ENCODE results near the gene COQ2. TPM values are rescaled to one million over a fixed set of nuclear protein-coding genes. Genes with fewer than 3 reads are reported as not detected.
A peak's percentile ranks its signal among the peaks of the same experiment; 100 is the strongest.

COQ2 gene
- total and polyA plus RNA-seq, 2 of the 13 experiments (the other 11 are each of a cell fraction or from before 2014, with no cell fraction given) = 10.1 to 17.3 TPM

- no TSS peak for BruUV-seq (replicated peaks)
- Histone ChIP-seq H3K9ac (ENCODE audit: insufficient read depth, low read depth, low read length) (no peak overlapping the region), H3K79me2 (ENCODE audit: insufficient read depth, low read length) (no peaks in the 10 kb centered on the region), H3K4me2 (ENCODE audit: low read depth, low read length) (no peak overlapping the region), H3K27ac (ENCODE audit: extremely low read length, insufficient read depth, low read length) (no peak overlapping the region), H3K4me3 (replicated peaks in 1 of 3; ENCODE audit: insufficient read depth in 1 of 3, low read depth in 2 of 3, low read length in 3 of 3) (no peak overlapping the region), H3K9me3 (ENCODE audit: low read length) (no peaks in the 10 kb centered on the region), H2AFZ (ENCODE audit: low read length) (no peak overlapping the region), H3K27me3 (ENCODE audit: control insufficient read depth in 1 of 2, insufficient read depth in 2 of 2, low read length in 2 of 2) (no peaks in the 10 kb centered on the region), H3K4me1 (ENCODE audit: insufficient read depth, low read length) (no peaks in the 10 kb centered on the region), H3K36me3 (replicated peaks in 1 of 2; ENCODE audit: control insufficient read depth in 1 of 2, insufficient read depth in 2 of 2, low read length in 2 of 2) (no peaks in the 10 kb centered on the region), H4K20me1 (ENCODE audit: insufficient read depth, low read length) (no peaks in the 10 kb centered on the region)
- in situ Hi-C loops (cut with HindIII; ENCODE audit: extremely low pct_ligation_motif_present, low pct_unique_long_range_greater_than_20kb) (no loop called here), intact Hi-C loops (cut with micrococcal nuclease; ENCODE audit: unreplicated experiment) (no loop called here)
- DNase-seq (ENCODE audit: low spot score) (no peak), FAIRE-seq (no peak), ATAC-seq (peak; percentile 54)
- 83% methylated on average over 3 of the region's 12 CpGs for WGBS (ENCODE audit: low lambda C conversion rate)
- POLR2A ChIA-PET = interaction anchor here (1.1 kb wide), 1 partner anchor 37 kb away, joined by 3 read pairs; the partner anchor contains the start of gene COQ2
- CTCF ChIA-PET (ENCODE audit: low intra/inter-chr PET ratio, low total read pairs) = no interaction called here
- TF ChIP-seq ZC3H4 (CRISPR knock-in tag; IDR thresholded peaks at IDR 0.05; ENCODE audit: borderline replicate concordance) (no peak), AGO2 (optimal IDR thresholded peaks at IDR 0.05; ENCODE audit: low read depth, low read length) (peak; percentile 50)
These were observed 36.9 kb downstream of the COQ2 start for GRCh38 chr4:83247415-83248357.

- 100% methylated on average over 1 of the region's 1 CpG for WGBS (ENCODE audit: low lambda C conversion rate)
- ChIA-PET POLR2A (no interaction called here), CTCF (ENCODE audit: low intra/inter-chr PET ratio, low total read pairs) (no interaction called here)
- intact Hi-C loops (cut with micrococcal nuclease; ENCODE audit: unreplicated experiment) (no loop called here), in situ Hi-C loops (cut with HindIII; ENCODE audit: extremely low pct_ligation_motif_present, low pct_unique_long_range_greater_than_20kb) (no loop called here)
- TF ChIP-seq SIN3A (IDR thresholded peaks at IDR 0.05; ENCODE audit: borderline replicate concordance, low read depth, low read length) (no peak), WIZ (CRISPR knock-in tag; IDR thresholded peaks at IDR 0.05) (no peak), RFX3 (CRISPR knock-in tag; IDR thresholded peaks at IDR 0.05) (no peak), MZF1 (CRISPR knock-in tag; IDR thresholded peaks at IDR 0.05; ENCODE audit: borderline replicate concordance) (no peak)
- Histone ChIP-seq H3K9me3 (ENCODE audit: low read length) (no peaks in the 10 kb centered on the region), H3K4me3 (replicated peaks in 1 of 3; ENCODE audit: insufficient read depth in 1 of 3, low read depth in 2 of 3, low read length in 3 of 3) (no peak overlapping the region), H4K20me1 (ENCODE audit: insufficient read depth, low read length) (no peaks in the 10 kb centered on the region), H3K36me3 (replicated peaks in 1 of 2; ENCODE audit: control insufficient read depth in 1 of 2, insufficient read depth in 2 of 2, low read length in 2 of 2) (no peaks in the 10 kb centered on the region), H3K79me2 (ENCODE audit: insufficient read depth, low read length) (no peaks in the 10 kb centered on the region), H3K27ac (ENCODE audit: extremely low read length, insufficient read depth, low read length) (no peak overlapping the region), H3K27me3 (ENCODE audit: control insufficient read depth in 1 of 2, insufficient read depth in 2 of 2, low read length in 2 of 2) (no peaks in the 10 kb centered on the region), H3K9ac (ENCODE audit: insufficient read depth, low read depth, low read length) (no peak overlapping the region), H2AFZ (ENCODE audit: low read length) (no peak overlapping the region), H3K4me2 (ENCODE audit: low read depth, low read length) (no peak overlapping the region), H3K4me1 (ENCODE audit: insufficient read depth, low read length) (no peaks in the 10 kb centered on the region)
- DNase-seq (ENCODE audit: low spot score) = no peak
- ATAC-seq = no peak
- no peak for FAIRE-seq
- no TSS peak for BruUV-seq (replicated peaks)
These were observed 43.5 kb downstream of the COQ2 start for GRCh38 chr4:83241132-83241531.

Measured in HepG2 (cell line).